Psoas muscle (tissue), 8 donors: ENCODE measurements around the gene MGAT4B. TPM values are rescaled to one million over a fixed set of nuclear protein-coding genes. Genes with fewer than 3 reads are reported as not detected.

Experiments
- ATAC-seq, 4 donors: fragments of 200-7000 bp; cut with Tn5 transposase; one replicate each; pipeline ENCODE4 v1.9.1; 2020; ENCODE audit warnings: moderate library complexity in 3 of 4, mild to moderate bottlenecking in 2 of 4
- DNase-seq, 2 donors: peaks; one replicate each; pipeline ENCODE4 v3.0.0-alpha.2; 2020
- H3K27ac ChIP-seq: fragments of 200-600 bp; one replicate; pipeline ENCODE4 v1.8.0; 2022
- H3K27me3 ChIP-seq, 3 donors: fragments of 200-600 bp in 1 of 3; one replicate each; pipeline versions ENCODE4 v1.6.1 to v1.8.0; 2013 to 2022; ENCODE audit warnings: low read length in 2 of 3, mild to moderate bottlenecking in 2 of 3, moderate library complexity in 1 of 3; ENCODE audit not compliant: insufficient read depth in 3 of 3
- H3K36me3 ChIP-seq, 2 donors: fragments of 200-600 bp in 1 of 2; one replicate each; pipeline versions ENCODE4 v1.6.1 to v1.8.0; 2013 to 2022; ENCODE audit warnings: low read depth in 1 of 2, mild to moderate bottlenecking in 1 of 2, moderate library complexity in 1 of 2; ENCODE audit not compliant: insufficient read depth in 1 of 2
- H3K4me1 ChIP-seq: fragments of 200-600 bp; one replicate; pipeline ENCODE4 v1.8.0; 2022
- H3K4me3 ChIP-seq: fragments of 200-600 bp; one replicate; pipeline ENCODE4 v1.8.0; 2022; ENCODE audit warnings: mild to moderate bottlenecking
- H3K9me3 ChIP-seq: fragments of 200-600 bp; one replicate; pipeline ENCODE4 v1.8.0; 2022
- CTCF ChIP-seq: fragments of 200-600 bp; IDR thresholded peaks from one replicate; pipeline ENCODE4 v1.8.0; 2022; ENCODE audit warnings: antibody characterized with exemption
- WGBS, 3 donors: extraction: QIAGEN DNeasy Blood & Tissue Kit; methylation state at CpG; one replicate each; pipeline versions ENCODE4 v1.1.6 to v1.1.7; 2013; 5-methylcytosine and 5-hydroxymethylcytosine counted together
- intact Hi-C, 2 donors: fragments of 100-400 bp; cut with DNase I; formaldehyde crosslinking; loops; one replicate each; pipeline versions ENCODE4 v1.11.0 to v1.14.2; 2022
- polyA plus RNA-seq, 3 donors: library from polyadenylated mRNA; stranded (reverse); fragments of 200-250 nt; gene quantifications; one replicate each; pipeline ENCODE4 v1.2.3, GENCODE V29; 2013
- total RNA-seq, 4 donors: library from RNA; stranded (reverse); fragmentation: NEBNext Ultra II Directional in 2 of 4; extraction: Animal tissue kit (Norgen Biotek cat#: 25700) in 2 of 4; gene quantifications; one replicate each; pipeline versions ENCODE4 v1.2.1 to v1.2.4, GENCODE V29; 2021 to 2023
- donor health status: healthy with polysubstance abuse.
- donor health status: DM: no; HTN: no; CAD: no; lungs with moderate emphysema.
- donor health status: Bipolar disorder and iron deficiency.
- donor health status: healthy.
- donor health status: DM: yes; HTN: yes; CAD: no.
- donor health status: DM: no; HTN: no; CAD: no.
- donor health status: DM: no; HTN: no; CAD: no.
- donor health status: DM: yes; HTN: yes; CAD: no.

MGAT4B gene
- total and polyA plus RNA-seq, 7 donors: 29.3 to 136 (median 55.5) TPM

GRCh38 chr5:179799644-179799973 is 7.1 kb downstream of the MGAT4B start:
- ATAC-seq: no peak
- WGBS, 3 donors: 90 to 93% (median 92%) methylated on average over 4 to 5 of the region's 5 CpGs
- Histone ChIP-seq H3K36me3 (peaks cover 3 to 45% of the 10 kb centered on the region in 2 donors), H3K9me3 (no peaks in the 10 kb centered on the region), H3K4me3 (no peak overlapping the region), H3K27me3 (no peaks in the 10 kb centered on the region), H3K4me1 (peaks cover 41% of the 10 kb centered on the region), H3K27ac (no peak overlapping the region)
- TF ChIP-seq CTCF: no peak
- intact Hi-C loops: no loop called here
- no peak for DNase-seq

- ATAC-seq (no peak), DNase-seq (no peak)
- intact Hi-C loops: no loop called here
- Histone ChIP-seq H3K4me3 (no peak overlapping the region), H3K36me3 (peaks cover 3 to 45% of the 10 kb centered on the region in 2 donors), H3K27ac (no peak overlapping the region), H3K4me1 (peaks cover 35% of the 10 kb centered on the region), H3K27me3 (no peaks in the 10 kb centered on the region), H3K9me3 (no peaks in the 10 kb centered on the region)
- 94 to 97% (median 95%) methylated on average over 36 of the region's 36 CpGs for WGBS, 3 donors
- no peak for TF ChIP-seq CTCF
Measured at GRCh38 chr5:179798771-179799643, 7.7 kb downstream of the MGAT4B start.

- H3K36me3 ChIP-seq: peaks cover 3 to 45% of the 10 kb centered on the region in 2 donors
- H3K9me3 ChIP-seq: no peaks in the 10 kb centered on the region
- H3K4me1 ChIP-seq: peaks cover 27% of the 10 kb centered on the region
- no peak for TF ChIP-seq CTCF
- no peak overlapping the region for H3K27ac ChIP-seq
- 94 to 96% (median 95%) methylated on average over 23 of the region's 23 CpGs for WGBS, 3 donors
- DNase-seq (no peak), ATAC-seq (no peak)
- H3K27me3 ChIP-seq: no peaks in the 10 kb centered on the region
- intact Hi-C loops: no loop called here
- no peak overlapping the region for H3K4me3 ChIP-seq
Measured at GRCh38 chr5:179798144-179798770, 8.4 kb downstream of the MGAT4B start.

- no peaks in the 10 kb centered on the region for H3K27me3 ChIP-seq
- TF ChIP-seq CTCF: no peak
- no peak overlapping the region for H3K27ac ChIP-seq
- intact Hi-C loops: loop anchor here in 1 of 2 donors (2.0 kb wide), 1 partner anchor 35 kb away; no protein-coding TSS in a partner anchor
- ATAC-seq (no peak), DNase-seq (no peak)
- peaks cover 24% of the 10 kb centered on the region for H3K4me1 ChIP-seq
- H3K4me3 ChIP-seq: no peak overlapping the region
- H3K9me3 ChIP-seq: no peaks in the 10 kb centered on the region
- H3K36me3 ChIP-seq: peaks cover 3 to 45% of the 10 kb centered on the region in 2 donors
- 93 to 96% (median 95%) methylated on average over 30 of the region's 30 CpGs for WGBS, 3 donors
Measured at GRCh38 chr5:179797741-179798140, 8.9 kb downstream of the MGAT4B start.
